HEK293 (cell line): ENCODE data around the gene NDRG3.
A peak's percentile ranks its signal among the peaks of the same experiment; 100 is the strongest.

ENCODE experiments used
- ATF2 ChIP-seq: fragments of 450-650 bp; formaldehyde crosslinking; IDR thresholded peaks from 2 replicates; pipeline ENCODE4 v1.5.1; 2016; ENCODE audit warnings: missing biosample characterization, missing genetic modification characterization, low read depth
- EGR2 ChIP-seq: fragments of 450-650 bp; formaldehyde crosslinking; IDR thresholded peaks from 2 replicates; pipeline ENCODE4 v1.5.1; 2016; ENCODE audit warnings: low read depth, missing biosample characterization, missing genetic modification characterization
- GLI2 ChIP-seq: fragments of 450-650 bp; formaldehyde crosslinking; IDR thresholded peaks from 2 replicates; pipeline ENCODE4; 2017; ENCODE audit warnings: missing biosample characterization, missing genetic modification characterization, low read depth, borderline replicate concordance
- SALL2 ChIP-seq: fragments of 450-650 bp; formaldehyde crosslinking; IDR thresholded peaks from 2 replicates; pipeline ENCODE4 v1.5.0; 2017; ENCODE audit warnings: missing biosample characterization, mild to moderate bottlenecking, missing genetic modification characterization, borderline replicate concordance
- SP7 ChIP-seq: fragments of 450-650 bp; formaldehyde crosslinking; IDR thresholded peaks from 2 replicates; pipeline ENCODE4 v1.5.1; 2016; ENCODE audit warnings: missing biosample characterization, missing genetic modification characterization
- TSHZ1 ChIP-seq: fragments of 450-650 bp; formaldehyde crosslinking; IDR thresholded peaks from 2 replicates; pipeline ENCODE4 v1.5.1; 2016; ENCODE audit warnings: missing biosample characterization, missing genetic modification characterization, borderline replicate concordance
- ZBTB11 ChIP-seq: fragments of 450-650 bp; formaldehyde crosslinking; conservative IDR thresholded peaks from 2 replicates; pipeline ENCODE4 v1.5.1; 2016; ENCODE audit warnings: low read depth, missing biosample characterization, missing genetic modification characterization
- ZBTB21 ChIP-seq: fragments of 450-650 bp; formaldehyde crosslinking; IDR thresholded peaks from 2 replicates; pipeline ENCODE4 v1.5.1; 2017; ENCODE audit warnings: missing biosample characterization, missing genetic modification characterization
- ZBTB26 ChIP-seq: fragments of 450-650 bp; formaldehyde crosslinking; optimal IDR thresholded peaks from 2 replicates; pipeline ENCODE3; 2016; ENCODE audit warnings: missing biosample characterization, mild to moderate bottlenecking, missing genetic modification characterization
- ZBTB8A ChIP-seq: fragments of 450-650 bp; formaldehyde crosslinking; IDR thresholded peaks from 2 replicates; pipeline ENCODE4 v1.5.1; 2016; ENCODE audit warnings: missing biosample characterization, missing genetic modification characterization
- ZFP3 ChIP-seq: fragments of 450-650 bp; formaldehyde crosslinking; IDR thresholded peaks from 2 replicates; pipeline ENCODE4 v1.5.1; 2016; ENCODE audit warnings: low read depth, missing biosample characterization, missing genetic modification characterization
- ZNF174 ChIP-seq: fragments of 450-650 bp; formaldehyde crosslinking; IDR thresholded peaks from 2 replicates; pipeline ENCODE4 v1.5.0; 2017; ENCODE audit warnings: missing biosample characterization, mild to moderate bottlenecking, missing genetic modification characterization
- ZNF18 ChIP-seq: fragments of 450-650 bp; formaldehyde crosslinking; IDR thresholded peaks from 2 replicates; pipeline ENCODE4 v1.5.1; 2016; ENCODE audit warnings: missing biosample characterization, missing genetic modification characterization
- ZNF248 ChIP-seq: fragments of 450-650 bp; formaldehyde crosslinking; IDR thresholded peaks from 2 replicates; pipeline ENCODE4 v1.5.1; 2017; ENCODE audit warnings: missing biosample characterization, missing genetic modification characterization
- ZNF341 ChIP-seq: fragments of 450-650 bp; formaldehyde crosslinking; IDR thresholded peaks from 2 replicates; pipeline ENCODE4; 2016; ENCODE audit warnings: low read depth, missing biosample characterization, missing genetic modification characterization
- ZNF449 ChIP-seq: fragments of 450-650 bp; formaldehyde crosslinking; IDR thresholded peaks from 2 replicates; pipeline ENCODE4 v1.5.1; 2017; ENCODE audit warnings: missing biosample characterization, mild to moderate bottlenecking, missing genetic modification characterization, moderate library complexity
- ZNF488 ChIP-seq: fragments of 450-650 bp; formaldehyde crosslinking; IDR thresholded peaks from 2 replicates; pipeline ENCODE4 v1.5.1; 2016; ENCODE audit warnings: missing biosample characterization, missing genetic modification characterization
- ZNF510 ChIP-seq: fragments of 450-650 bp; formaldehyde crosslinking; IDR thresholded peaks from 2 replicates; pipeline ENCODE4 v1.5.1; 2018; ENCODE audit warnings: mild to moderate bottlenecking, missing genetic modification characterization, missing biosample characterization; ENCODE audit not compliant: insufficient replicate concordance
- ZNF529 ChIP-seq: fragments of 450-650 bp; formaldehyde crosslinking; IDR thresholded peaks from 2 replicates; pipeline ENCODE4 v1.5.1; 2017; ENCODE audit warnings: missing genetic modification characterization, missing biosample characterization; ENCODE audit not compliant: insufficient replicate concordance
- ZNF623 ChIP-seq: fragments of 450-650 bp; formaldehyde crosslinking; IDR thresholded peaks from 2 replicates; pipeline ENCODE4 v1.5.1; 2016; ENCODE audit warnings: missing biosample characterization, missing genetic modification characterization
- ZNF660 ChIP-seq: fragments of 450-650 bp; IDR thresholded peaks from 2 replicates; pipeline ENCODE4 v1.5.1; 2018; ENCODE audit warnings: missing biosample characterization, mild to moderate bottlenecking, missing genetic modification characterization
- ZNF768 ChIP-seq: fragments of 450-650 bp; formaldehyde crosslinking; IDR thresholded peaks from 2 replicates; pipeline ENCODE4 v1.5.1; 2018; ENCODE audit warnings: missing biosample characterization, mild to moderate bottlenecking, missing genetic modification characterization
- ZNF830 ChIP-seq: fragments of 450-650 bp; IDR thresholded peaks from 2 replicates; pipeline ENCODE4 v1.5.0; 2018; ENCODE audit warnings: missing biosample characterization, missing genetic modification characterization, low read depth, mild to moderate bottlenecking, moderate library complexity

NDRG3 gene

GRCh38 chr20:36773597-36774390 is 27.9 kb upstream of the NDRG3 start, which contains the start of gene DSN1 (continued):
- TF ChIP-seq ZNF768 (tag by site-specific recombination) = no peak
- no peak for TF ChIP-seq ATF2 (tag by site-specific recombination)
- TF ChIP-seq SP7 (tag by site-specific recombination) = peak; percentile 52; the same call in 1 of the 2 replicates
- no peak for TF ChIP-seq ZNF623
- TF ChIP-seq ZNF529 (tag by site-specific recombination) = no peak
- TF ChIP-seq ZNF660 (tag by site-specific recombination) = no peak
- TF ChIP-seq ZNF488 (tag by site-specific recombination) = no peak
- TF ChIP-seq ZBTB8A = peak; percentile 93
- TF ChIP-seq ZBTB11 = no peak
- TF ChIP-seq ZNF449 (tag by site-specific recombination) = 0 out of 2 replicates have a peak, but pooled peaks have one; percentile 23
- TF ChIP-seq ZBTB21 (tag by site-specific recombination) = peak; percentile 88
- TF ChIP-seq EGR2 = no peak
- no peak for TF ChIP-seq ZNF18 (tag by site-specific recombination)
- no peak for TF ChIP-seq ZNF830 (tag by site-specific recombination)
- TF ChIP-seq TSHZ1 (tag by site-specific recombination) = no peak
- peak; percentile 86 for TF ChIP-seq ZBTB26 (tag by site-specific recombination)
- no peak for TF ChIP-seq ZNF341 (tag by site-specific recombination)
- no peak for TF ChIP-seq SALL2 (tag by site-specific recombination)
- TF ChIP-seq GLI2 (tag by site-specific recombination) = no peak
- no peak for TF ChIP-seq ZFP3 (tag by site-specific recombination)
- no peak for TF ChIP-seq ZNF510 (tag by site-specific recombination)
- no peak for TF ChIP-seq ZNF248 (tag by site-specific recombination)
- TF ChIP-seq ZNF174 (tag by site-specific recombination) = no peak
